Fibroblast of lung (primary cell): ENCODE measurements around the gene MND1. TPM values are rescaled to one million over a fixed set of nuclear protein-coding genes. Genes with fewer than 3 reads are reported as not detected.

Source experiments
- DNase-seq, 2 donors: peaks; one replicate each; pipeline versions ENCODE4 v3.0.0 to v3.0.0-alpha.2; 2010; ENCODE audit warnings: low read depth in 2 of 2
- H2AFZ ChIP-seq: 2 replicates; pipeline ENCODE4 v1.5.1; 2012; ENCODE audit warnings: low read length, control low read depth, inconsistent platforms
- H3K27ac ChIP-seq: 2 replicates; pipeline ENCODE4 v1.5.1; 2011; ENCODE audit warnings: low read length, control low read depth; ENCODE audit not compliant: insufficient read depth
- H3K27me3 ChIP-seq: 2 replicates; pipeline ENCODE4 v1.5.1; 2011; ENCODE audit warnings: mild to moderate bottlenecking, low read length; ENCODE audit not compliant: control insufficient read depth, insufficient read depth
- H3K36me3 ChIP-seq: 2 replicates; pipeline ENCODE4 v1.5.1; 2011; ENCODE audit warnings: low read length; ENCODE audit not compliant: control insufficient read depth, insufficient read depth
- H3K4me1 ChIP-seq: 2 replicates; pipeline ENCODE4 v1.5.1; 2011; ENCODE audit warnings: low read length; ENCODE audit not compliant: control insufficient read depth, insufficient read depth; ENCODE audit errors: extremely low read depth
- H3K4me2 ChIP-seq: 2 replicates; pipeline ENCODE4 v1.5.1; 2011; ENCODE audit warnings: low read length, control low read depth; ENCODE audit not compliant: insufficient read depth; ENCODE audit errors: extremely low read depth
- H3K4me3 ChIP-seq, 4 experiments: fragments of 200-600 bp in 1 of 4; sonication (generic) in 1 of 4; replicated peaks in 1 of 4; 2 replicates each; pipeline ENCODE4 v1.5.1; 2011 to 2016; ENCODE audit warnings: low read length in 4 of 4, low read depth in 3 of 4, mild to moderate bottlenecking in 3 of 4, control low read depth in 2 of 4, inconsistent platforms in 1 of 4, mixed read lengths in 1 of 4; ENCODE audit not compliant: insufficient read depth in 1 of 4; ENCODE audit errors: control extremely low read depth in 1 of 4
- H3K79me2 ChIP-seq: 2 replicates; pipeline ENCODE4 v1.5.1; 2012; ENCODE audit warnings: mild to moderate bottlenecking, low read length, inconsistent platforms; ENCODE audit not compliant: control insufficient read depth, insufficient read depth
- H3K9ac ChIP-seq: 2 replicates; pipeline ENCODE4 v1.5.1; 2011; ENCODE audit warnings: mild to moderate bottlenecking, low read length, control low read depth; ENCODE audit not compliant: insufficient read depth
- H3K9me3 ChIP-seq: 2 replicates; pipeline ENCODE4 v1.5.1; 2012; ENCODE audit warnings: low read depth, low read length; ENCODE audit not compliant: control insufficient read depth, insufficient read depth
- H4K20me1 ChIP-seq: 2 replicates; pipeline ENCODE4 v1.5.1; 2011; ENCODE audit warnings: low read length; ENCODE audit not compliant: control insufficient read depth, insufficient read depth; ENCODE audit errors: extremely low read depth
- CTCF ChIP-seq, 2 donors: IDR thresholded peaks in 1 of 2; conservative IDR thresholded peaks in 1 of 2; 1 replicate in 1 of 2; 2 replicates in 1 of 2; pipeline ENCODE4 v1.5.1; 2011 to 2012; ENCODE audit warnings: low read length in 2 of 2, control low read depth in 1 of 2, inconsistent platforms in 1 of 2, low read depth in 1 of 2, mild to moderate bottlenecking in 1 of 2
- EZH2 ChIP-seq: IDR thresholded peaks from 2 replicates; pipeline ENCODE4 v1.5.1; 2012; ENCODE audit warnings: low read length, control low read depth, mild to moderate bottlenecking; ENCODE audit errors: missing control alignments
- polyA plus RNA-seq, 2 donors: library from polyadenylated mRNA; depleted of rRNA in 1 of 2; stranded (reverse) in 1 of 2; unstranded in 1 of 2; fragments of >200 nt; gene quantifications; 2 replicates each; pipeline ENCODE4 v1.2.1, GENCODE V29; 2011 to 2012; ENCODE audit warnings: missing spikeins in 1 of 2
- total RNA-seq: library from RNA; depleted of rRNA; stranded (reverse); fragments of >200 nt; gene quantifications from 2 replicates; pipeline ENCODE4 v1.2.1, GENCODE V29; 2014

The MND1 gene
- total and polyA plus RNA-seq, 2 donors (not counting 1 experiment from before 2014, with no cell fraction given): 2.2 to 5.8 TPM

GRCh38 chr4:153342751-153343552, 1.5 kb upstream of the MND1 start:
- H3K36me3 ChIP-seq: no peaks in the 10 kb centered on the region
- peaks cover 2% of the 10 kb centered on the region for H3K4me1 ChIP-seq
- peaks cover 6% of the 10 kb centered on the region for H3K79me2 ChIP-seq
- no peak overlapping the region for H3K4me3 ChIP-seq
- TF ChIP-seq CTCF (conservative IDR thresholded peaks at IDR 0.05 in 1 of 2, IDR thresholded peaks at IDR 0.05 in 1 of 2; ENCODE audit: low read depth in 1 of 2, low read length in 2 of 2): no peak
- TF ChIP-seq EZH2: no peak
- H2AFZ ChIP-seq: no peak overlapping the region
- no peaks in the 10 kb centered on the region for H3K27me3 ChIP-seq
- H4K20me1 ChIP-seq: no peaks in the 10 kb centered on the region
- no peaks in the 10 kb centered on the region for H3K9me3 ChIP-seq
- H3K9ac ChIP-seq: no peak overlapping the region
- no peak overlapping the region for H3K4me2 ChIP-seq
- no peak overlapping the region for H3K27ac ChIP-seq
- DNase-seq: no peak

- H4K20me1 ChIP-seq: no peaks in the 10 kb centered on the region
These were observed 809 bp downstream of the MND1 start for GRCh38 chr4:153345012-153345981.

More at GRCh38 chr4:153345012-153345981, 809 bp downstream of the MND1 start:
- H2AFZ ChIP-seq: peak overlapping the region; percentile 17
- peak overlapping the region; percentile 53 for H3K27ac ChIP-seq
- no peaks in the 10 kb centered on the region for H3K27me3 ChIP-seq
- H3K4me1 ChIP-seq: peaks cover 2% of the 10 kb centered on the region
- no peaks in the 10 kb centered on the region for H3K36me3 ChIP-seq
- H3K9me3 ChIP-seq: no peaks in the 10 kb centered on the region
- peak; percentile 61 to 69 for DNase-seq
- H3K4me2 ChIP-seq: peak overlapping the region; percentile 77
- H3K79me2 ChIP-seq: peaks cover 6% of the 10 kb centered on the region
- H3K9ac ChIP-seq: peak overlapping the region; percentile 72
- TF ChIP-seq CTCF (conservative IDR thresholded peaks at IDR 0.05 in 1 of 2, IDR thresholded peaks at IDR 0.05 in 1 of 2; ENCODE audit: low read depth in 1 of 2, low read length in 2 of 2) (no peak), EZH2 (no peak)
- H3K4me3 ChIP-seq: peak overlapping the region; percentile 60 to 90 (median 76)
